Metanephros (tissue), 1 donor: ENCODE measurements around the gene C1orf74. TPM values are rescaled to one million over a fixed set of nuclear protein-coding genes. Genes with fewer than 3 reads are reported as not detected.

Experiments
- total RNA-seq: library from RNA; depleted of rRNA; stranded (reverse); fragments of >200 nt; gene quantifications from one replicate; pipeline ENCODE4 v1.2.3, GENCODE V29; 2014

C1orf74 gene
- total RNA-seq = 2.6 TPM

GRCh38 chr1:209784265-209785169 lies at the start of gene C1orf74:
Gene C1orf74 (minus strand): TSS chr1:209784559. CDS start chr1:209783634, 925 bp downstream.

DNA sequence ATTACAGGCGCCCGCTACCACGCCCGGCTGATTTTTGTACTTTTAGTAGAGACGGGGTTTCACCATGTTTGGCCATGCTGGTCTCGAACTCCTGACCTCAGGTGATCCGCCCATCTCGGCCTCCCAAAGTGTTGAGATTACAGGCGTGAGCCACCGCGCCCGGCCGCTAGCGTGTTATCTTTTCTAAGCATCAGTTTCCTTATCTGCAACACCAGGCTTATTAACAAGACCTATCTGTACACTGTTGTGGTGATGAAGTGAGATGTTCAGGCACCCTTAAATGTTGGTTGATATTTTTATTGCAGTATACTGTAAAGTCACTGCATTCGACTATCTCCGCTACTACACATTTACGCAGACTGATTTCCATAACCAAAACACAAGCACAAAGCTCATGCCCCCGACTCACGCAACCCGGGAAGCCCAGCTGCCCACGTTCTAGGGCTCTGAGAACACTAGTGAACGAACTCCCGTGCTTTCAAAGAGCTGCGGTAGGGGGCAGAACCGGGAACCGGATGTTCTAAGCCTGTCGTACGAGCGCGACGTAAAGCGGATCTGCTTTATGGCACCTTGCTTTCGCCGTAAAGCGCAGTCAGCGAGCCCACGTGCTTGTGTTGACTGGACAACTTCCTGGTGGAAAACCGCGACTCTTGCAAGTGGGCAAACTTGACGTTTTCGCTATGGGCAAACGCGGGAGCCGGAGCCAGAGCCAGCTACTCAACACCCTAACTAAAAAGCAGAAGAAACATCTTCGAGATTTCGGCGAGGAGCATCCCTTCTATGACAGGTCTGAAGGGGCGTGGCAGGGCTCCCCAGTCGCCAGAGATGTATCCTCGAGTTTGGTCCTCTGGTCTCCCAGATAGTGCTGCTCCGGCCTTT lies 43.3 kb upstream of the C1orf74 start, which contains the start of gene UTP25:
Gene UTP25 (plus strand): TSS at position 589 of the 879 bp plus-strand sequence. CDS start 92 bp downstream, at position 681.

DNA sequence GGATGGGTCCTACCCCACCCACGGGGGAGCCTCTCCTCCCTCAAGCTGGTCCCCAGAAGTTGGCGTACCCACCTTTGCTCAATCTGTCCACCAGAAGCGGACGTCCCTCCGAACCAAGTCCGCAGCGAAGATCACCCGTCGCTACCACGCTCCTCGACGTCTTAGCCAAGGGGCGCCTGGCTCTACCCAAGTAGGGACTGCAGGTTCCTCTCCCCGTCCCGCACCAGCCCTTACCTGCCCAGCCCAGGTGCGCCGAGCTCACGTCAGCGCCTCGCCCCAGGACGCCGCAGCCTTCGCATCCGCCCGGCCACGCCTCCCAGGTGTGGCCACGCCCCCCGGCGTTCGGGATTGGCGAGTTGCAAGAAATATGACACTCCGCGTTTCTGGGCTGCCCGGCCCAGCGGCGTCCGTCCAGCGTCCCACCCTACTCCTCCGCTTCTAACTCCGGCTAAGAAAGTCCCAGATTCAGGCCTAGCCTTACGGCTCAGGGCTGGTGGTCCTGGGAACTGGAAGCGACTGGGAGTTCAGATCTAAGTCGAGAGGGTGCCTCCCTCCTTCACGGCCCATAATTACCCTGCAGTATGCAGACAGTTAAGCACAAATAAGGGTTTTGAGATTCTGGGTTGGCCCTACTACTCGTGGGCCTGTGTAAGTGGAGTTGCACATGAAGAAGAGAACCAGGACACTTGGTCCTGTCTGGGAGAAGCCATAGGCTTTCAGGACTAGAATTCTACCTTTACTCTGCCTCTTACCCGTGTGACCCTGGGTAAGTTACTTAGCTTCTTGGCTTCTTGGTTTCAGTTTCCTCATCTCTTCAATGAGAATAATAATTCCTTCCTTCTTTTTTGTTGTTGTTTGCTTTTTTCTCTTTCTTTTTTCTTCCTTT lies 21.8 kb upstream of the C1orf74 start, which contains the start of gene IRF6:
Gene IRF6 (minus strand): TSS at position 268 of the 886 bp plus-strand sequence. CDS start 4,729 bp downstream, outside the sequence.

GRCh38 chr1:209755926-209756614 lies 28.3 kb downstream of the C1orf74 start, which contains the start of gene TRAF3IP3:
Gene TRAF3IP3 (plus strand): TSS chr1:209756053. CDS start chr1:209760040, 3,987 bp downstream.

Other genes with a start within 250 kb of the C1orf74 start
- 2.7 TPM for gene CAMK1G, start 200.8 kb downstream of the C1orf74 start, total RNA-seq
- 2.3 TPM for gene LAMB3, start 132.1 kb downstream of the C1orf74 start, total RNA-seq
- gene G0S2, start 109.1 kb downstream of the C1orf74 start, total RNA-seq = 41.5 TPM
- 0.12 TPM for gene HSD11B1, start 79.7 kb downstream of the C1orf74 start, total RNA-seq
- 4.3 TPM for gene TRAF3IP3, start 28.5 kb downstream of the C1orf74 start, total RNA-seq
- 16.0 TPM for gene IRF6, start 21.6 kb upstream of the C1orf74 start, total RNA-seq
- 7.2 TPM for gene UTP25, start 43.4 kb upstream of the C1orf74 start, total RNA-seq
- gene SYT14, start 153.7 kb upstream of the C1orf74 start, total RNA-seq = 0.29 TPM